H1 (cell line): ENCODE data around the gene CITED4.

Experiments used
- BACH1 ChIP-seq: IDR thresholded peaks from 2 replicates; pipeline ENCODE4 v1.6.1; 2012; ENCODE audit warnings: low read length, improper control_type of control experiment
- BCL11A ChIP-seq, 2 experiments: IDR thresholded peaks; one replicate each; pipeline ENCODE4 v1.6.1; 2011; ENCODE audit warnings: low read depth in 2 of 2, low read length in 2 of 2, mild to moderate bottlenecking in 2 of 2
- EGR1 ChIP-seq: IDR thresholded peaks from 2 replicates; pipeline ENCODE4 v1.6.1; 2011; ENCODE audit warnings: low read depth, low read length, borderline replicate concordance
- EZH2 ChIP-seq: fragments of 200-600 bp; sonication (generic); IDR thresholded peaks from 2 replicates; pipeline ENCODE4 v1.7.1; 2012; ENCODE audit warnings: low read depth, mild to moderate bottlenecking, moderate library complexity, low read length, inconsistent platforms; ENCODE audit not compliant: severe bottlenecking
- JUND ChIP-seq: IDR thresholded peaks from 2 replicates; pipeline ENCODE4 v1.6.1; 2011; ENCODE audit warnings: mild to moderate bottlenecking, improper control_type of control experiment, low read length
- MAFK ChIP-seq: IDR thresholded peaks from 2 replicates; pipeline ENCODE4 v1.6.1; 2012; ENCODE audit warnings: low read depth, mild to moderate bottlenecking, improper control_type of control experiment, low read length
- POLR2A ChIP-seq, 2 experiments: IDR thresholded peaks; 1 replicate in 1 of 2; 2 replicates in 1 of 2; pipeline ENCODE4 v1.6.1; 2011; ENCODE audit warnings: low read depth in 2 of 2, low read length in 2 of 2, mild to moderate bottlenecking in 2 of 2; ENCODE audit errors: control extremely low read depth in 1 of 2
- POU5F1 ChIP-seq: IDR thresholded peaks from 2 replicates; pipeline ENCODE4 v1.6.1; 2011; ENCODE audit warnings: low read depth, mild to moderate bottlenecking, low read length, moderate library complexity
- RFX5 ChIP-seq: IDR thresholded peaks from 2 replicates; pipeline ENCODE4 v1.6.1; 2011; ENCODE audit warnings: low read depth, low read length, improper control_type of control experiment, borderline replicate concordance
- RXRA ChIP-seq: IDR thresholded peaks from 2 replicates; pipeline ENCODE4 v1.6.1; 2011; ENCODE audit warnings: low read depth, mild to moderate bottlenecking, low read length, moderate library complexity; ENCODE audit not compliant: insufficient read depth
- SAP30 ChIP-seq: fragments of 300-600 bp; sonication (generic); IDR thresholded peaks from 2 replicates; pipeline ENCODE4 v1.7.1; 2012; ENCODE audit warnings: low read length, moderate library complexity, mild to moderate bottlenecking, inconsistent platforms; ENCODE audit not compliant: insufficient read depth, insufficient replicate concordance
- SUZ12 ChIP-seq: fragments of 200-600 bp; sonication (generic); IDR thresholded peaks from 2 replicates; pipeline ENCODE4 v1.6.1; 2012; ENCODE audit warnings: mild to moderate bottlenecking, inconsistent platforms, low read length, moderate library complexity, mixed read lengths
- TAF1 ChIP-seq: IDR thresholded peaks from 2 replicates; pipeline ENCODE4 v1.6.1; 2011; ENCODE audit warnings: mild to moderate bottlenecking, low read depth, low read length
- TF ChIP-seq, protein P1 (sequence below), 3 experiments: IDR thresholded peaks; 1 replicate in 2 of 3; 2 replicates in 1 of 3; pipeline versions ENCODE4 v1.5.1 to v1.6.1; 2011; ENCODE audit warnings: low read length in 3 of 3, mild to moderate bottlenecking in 3 of 3, inconsistent platforms in 2 of 3, low read depth in 1 of 3, moderate library complexity in 1 of 3; ENCODE audit not compliant: insufficient read depth in 1 of 3; ENCODE audit errors: control extremely low read depth in 1 of 3

DNA sequence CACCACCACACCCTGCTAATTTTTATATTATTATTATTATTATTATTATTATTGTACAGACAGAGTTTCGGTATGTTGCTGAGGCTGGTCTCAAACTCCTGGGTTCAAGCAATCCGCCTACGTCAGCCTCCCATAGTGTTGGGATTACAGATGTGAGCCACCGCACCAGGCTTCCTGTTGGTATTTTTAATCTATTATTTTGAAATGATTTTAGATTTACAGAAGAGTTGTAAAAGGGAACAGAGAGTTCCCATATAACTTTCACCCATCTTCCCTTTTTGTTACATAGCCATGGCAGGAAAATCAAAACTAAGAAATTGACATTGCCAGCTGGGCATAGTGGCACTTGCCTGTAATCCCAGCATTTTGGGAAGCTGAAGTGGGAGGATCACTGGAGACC is 42.9 kb upstream of the CITED4 start:
- no peak for TF ChIP-seq POLR2A (IDR thresholded peaks at IDR 0.05; ENCODE audit: control extremely low read depth in 1 of 2, low read depth in 2 of 2, low read length in 2 of 2)
- TF ChIP-seq, protein P1, sequence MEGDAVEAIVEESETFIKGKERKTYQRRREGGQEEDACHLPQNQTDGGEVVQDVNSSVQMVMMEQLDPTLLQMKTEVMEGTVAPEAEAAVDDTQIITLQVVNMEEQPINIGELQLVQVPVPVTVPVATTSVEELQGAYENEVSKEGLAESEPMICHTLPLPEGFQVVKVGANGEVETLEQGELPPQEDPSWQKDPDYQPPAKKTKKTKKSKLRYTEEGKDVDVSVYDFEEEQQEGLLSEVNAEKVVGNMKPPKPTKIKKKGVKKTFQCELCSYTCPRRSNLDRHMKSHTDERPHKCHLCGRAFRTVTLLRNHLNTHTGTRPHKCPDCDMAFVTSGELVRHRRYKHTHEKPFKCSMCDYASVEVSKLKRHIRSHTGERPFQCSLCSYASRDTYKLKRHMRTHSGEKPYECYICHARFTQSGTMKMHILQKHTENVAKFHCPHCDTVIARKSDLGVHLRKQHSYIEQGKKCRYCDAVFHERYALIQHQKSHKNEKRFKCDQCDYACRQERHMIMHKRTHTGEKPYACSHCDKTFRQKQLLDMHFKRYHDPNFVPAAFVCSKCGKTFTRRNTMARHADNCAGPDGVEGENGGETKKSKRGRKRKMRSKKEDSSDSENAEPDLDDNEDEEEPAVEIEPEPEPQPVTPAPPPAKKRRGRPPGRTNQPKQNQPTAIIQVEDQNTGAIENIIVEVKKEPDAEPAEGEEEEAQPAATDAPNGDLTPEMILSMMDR (IDR thresholded peaks at IDR 0.05; ENCODE audit: control extremely low read depth in 1 of 3, insufficient read depth in 1 of 3, low read depth in 1 of 3, low read length in 3 of 3) = no peak
- no peak for TF ChIP-seq BCL11A (IDR thresholded peaks at IDR 0.05; ENCODE audit: low read depth in 2 of 2, low read length in 2 of 2)
- no peak for TF ChIP-seq TAF1
- TF ChIP-seq MAFK = no peak
- TF ChIP-seq SUZ12 = no peak
- TF ChIP-seq RXRA = no peak
- no peak for TF ChIP-seq JUND
- TF ChIP-seq BACH1 = no peak
- TF ChIP-seq POU5F1 = no peak
- no peak for TF ChIP-seq SAP30
- TF ChIP-seq RFX5 = no peak
- TF ChIP-seq EZH2 = no peak
- no peak for TF ChIP-seq EGR1
